GM23338 (cell line): ENCODE results near the gene NINJ2. TPM values are rescaled to one million over a fixed set of nuclear protein-coding genes. Genes with fewer than 3 reads are reported as not detected.

ENCODE experiments used
- ATAC-seq: fragments of 200-7000 bp; cut with Tn5 transposase; 3 replicates; pipeline ENCODE4 v1.9.1; 2020
- DNase-seq: peaks from one replicate; pipeline ENCODE4 v3.0.0-alpha.2; 2015; ENCODE audit warnings: low spot score
- H2AFZ ChIP-seq: fragments of 200-600 bp; sonication (generic); 2 replicates; pipeline ENCODE4 v1.8.0; 2016; ENCODE audit warnings: antibody characterized with exemption, mild to moderate bottlenecking, moderate library complexity
- H3F3A ChIP-seq: fragments of 200-600 bp; sonication (generic); replicated peaks from 2 replicates; pipeline ENCODE4 v1.8.0; 2017; ENCODE audit warnings: antibody characterized with exemption, mixed run types, low read depth
- H3K27ac ChIP-seq: fragments of 200-600 bp; sonication (generic); 2 replicates; pipeline ENCODE4 v1.6.1; 2016; ENCODE audit warnings: low read depth
- H3K27me3 ChIP-seq: fragments of 200-600 bp; sonication (generic); 2 replicates; pipeline ENCODE4 v1.8.0; 2016; ENCODE audit warnings: mild to moderate bottlenecking, mixed run types, moderate library complexity; ENCODE audit not compliant: insufficient read depth
- H3K36me3 ChIP-seq: fragments of 200-600 bp; sonication (generic); 2 replicates; pipeline ENCODE4 v1.8.0; 2016; ENCODE audit warnings: mild to moderate bottlenecking; ENCODE audit not compliant: insufficient read depth
- H3K4me1 ChIP-seq: fragments of 200-600 bp; sonication (generic); 2 replicates; pipeline ENCODE4 v1.8.0; 2016; ENCODE audit warnings: mild to moderate bottlenecking, moderate library complexity; ENCODE audit not compliant: insufficient read depth
- H3K4me2 ChIP-seq: fragments of 200-600 bp; sonication (generic); 2 replicates; pipeline ENCODE4 v1.7.1; 2017; ENCODE audit warnings: mixed run types
- H3K4me3 ChIP-seq: fragments of 200-600 bp; sonication (generic); 2 replicates; pipeline ENCODE4 v1.6.1; 2016; ENCODE audit warnings: mixed run types
- H3K79me2 ChIP-seq: fragments of 200-600 bp; sonication (generic); replicated peaks from 2 replicates; pipeline ENCODE4 v1.8.0; 2017; ENCODE audit warnings: mild to moderate bottlenecking; ENCODE audit not compliant: insufficient read depth
- H3K9me2 ChIP-seq: fragments of 200-600 bp; sonication (generic); 2 replicates; pipeline ENCODE4 v1.8.0; 2017; ENCODE audit not compliant: insufficient read depth
- H4K20me1 ChIP-seq: fragments of 200-600 bp; sonication (generic); replicated peaks from 2 replicates; pipeline ENCODE4 v1.8.0; 2017; ENCODE audit warnings: mild to moderate bottlenecking; ENCODE audit not compliant: insufficient read depth
- H3K27ac Mint-ChIP-seq: 2 replicates; pipeline ENCODE4 v1.8.0; 2020; ENCODE audit warnings: inconsistent platforms, mild to moderate bottlenecking, moderate library complexity, mixed read lengths
- H3K27me3 Mint-ChIP-seq: 3 replicates; pipeline ENCODE4 v1.8.0; 2022; ENCODE audit warnings: low read depth, mild to moderate bottlenecking, moderate library complexity, mixed read lengths, inconsistent platforms; ENCODE audit not compliant: insufficient read depth, poor library complexity
- H3K36me3 Mint-ChIP-seq: 3 replicates; pipeline ENCODE4 v1.8.0; 2021; ENCODE audit warnings: low read depth, mild to moderate bottlenecking, inconsistent platforms, moderate library complexity, mixed read lengths
- H3K4me1 Mint-ChIP-seq: 3 replicates; pipeline ENCODE4 v1.8.0; 2020; ENCODE audit warnings: mild to moderate bottlenecking, inconsistent platforms, mixed read lengths
- H3K4me3 Mint-ChIP-seq: 3 replicates; pipeline ENCODE4 v1.8.0; 2021; ENCODE audit warnings: moderate library complexity, mild to moderate bottlenecking, inconsistent platforms, mixed read lengths
- H3K9me3 Mint-ChIP-seq: 3 replicates; pipeline ENCODE4 v1.8.0; 2020; ENCODE audit warnings: moderate library complexity, mild to moderate bottlenecking, inconsistent platforms, mixed read lengths
- EZH2 ChIP-seq: fragments of 200-600 bp; sonication (generic); IDR thresholded peaks from one replicate; pipeline ENCODE4 v1.8.0; 2017; ENCODE audit warnings: antibody characterized with exemption, mild to moderate bottlenecking, low read depth; ENCODE audit not compliant: unreplicated experiment
- EZH2phosphoT487 ChIP-seq: fragments of 200-600 bp; sonication (generic); IDR thresholded peaks from one replicate; pipeline ENCODE4 v1.8.1; 2018; ENCODE audit warnings: antibody characterized with exemption; ENCODE audit not compliant: unreplicated experiment
- JUNB ChIP-seq: IDR thresholded peaks from one replicate; pipeline ENCODE4 v1.6.1; 2016; ENCODE audit warnings: antibody characterized with exemption; ENCODE audit not compliant: unreplicated experiment
- NANOG ChIP-seq: IDR thresholded peaks from 2 replicates; pipeline ENCODE4 v1.6.1; 2016; ENCODE audit warnings: antibody characterized with exemption, borderline replicate concordance
- POLR2AphosphoS5 ChIP-seq: IDR thresholded peaks from 2 replicates; pipeline ENCODE4 v1.6.1; 2016; ENCODE audit warnings: antibody characterized with exemption, low read depth
- ZNF114 ChIP-seq: fragments of 250-450 bp; sonication (Bioruptor Pico); IDR thresholded peaks from 2 replicates; pipeline ENCODE4 v1.5.0; 2020; ENCODE audit warnings: mild to moderate bottlenecking, moderate library complexity
- ZNF331 ChIP-seq: fragments of 250-450 bp; sonication (Bioruptor Pico); IDR thresholded peaks from 2 replicates; pipeline ENCODE4 v1.5.0; 2020; ENCODE audit warnings: low read depth, mild to moderate bottlenecking, moderate library complexity
- polyA plus RNA-seq: library from polyadenylated mRNA; unstranded; fragments of >200 nt; fragmentation: Nextera tagmentation; extraction: Ambion mirVana; gene quantifications from 2 replicates; pipeline ENCODE4 v1.2.1, GENCODE V29; 2016
- total RNA-seq: library from RNA; depleted of rRNA; stranded (reverse); fragments of >200 nt; shearing (Covaris generic); gene quantifications from 2 replicates; pipeline ENCODE4 v1.2.3, GENCODE V29; 2014
- TF ChIP-seq, protein P1 (sequence below), 2 experiments: fragments of 200-600 bp in 1 of 2; sonication (generic) in 1 of 2; conservative IDR thresholded peaks; 2 replicates each; pipeline versions ENCODE4 v1.5.1 to v1.6.1; 2016 to 2017; ENCODE audit warnings: antibody characterized with exemption in 2 of 2, low read depth in 2 of 2, mild to moderate bottlenecking in 2 of 2, moderate library complexity in 1 of 2
- TF ChIP-seq, protein P2 (sequence below): fragments of 250-450 bp; sonication (Bioruptor Pico); IDR thresholded peaks from 2 replicates; pipeline ENCODE4 v1.5.0; 2020; ENCODE audit warnings: mild to moderate bottlenecking, moderate library complexity
- TF ChIP-seq, protein P3 (sequence below): IDR thresholded peaks from one replicate; pipeline ENCODE4 v1.6.1; 2018; ENCODE audit warnings: antibody characterized with exemption; ENCODE audit not compliant: unreplicated experiment

NINJ2 gene
- total and polyA plus RNA-seq, 2 experiments from 2014 or later, result 0.94 to 2.6 TPM

DNA sequence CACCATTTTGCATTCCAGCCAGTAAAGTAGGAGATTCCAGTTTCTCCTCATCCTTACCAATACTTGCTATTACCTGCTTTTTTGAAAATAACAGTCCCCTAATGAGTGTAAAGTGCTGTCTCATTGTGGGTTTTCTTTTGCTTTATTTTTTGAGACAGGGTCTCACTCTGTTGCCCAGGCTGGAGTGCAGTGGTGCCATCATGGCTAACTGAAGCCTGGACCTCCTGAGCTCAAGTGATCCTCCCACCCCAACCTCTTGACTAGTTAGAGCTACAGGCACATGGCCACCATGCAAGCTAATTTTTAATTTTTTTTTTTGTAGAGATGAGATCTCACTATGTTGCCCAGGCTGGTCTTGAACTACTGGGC is 60.6 kb downstream of the NINJ2 start:
- no peak overlapping the region for H2AFZ ChIP-seq
- H3K27me3 Mint-ChIP-seq, result no peaks in the 10 kb centered on the region
- DNase-seq (no peak), ATAC-seq (no peak)
- TF ChIP-seq NANOG (no peak), EZH2 (no peak), ZNF331 (no peak), ZNF114 (CRISPR knock-in tag) (no peak), JUNB (no peak), POLR2AphosphoS5 (no peak), EZH2phosphoT487 (no peak)
- TF ChIP-seq, protein P1, sequence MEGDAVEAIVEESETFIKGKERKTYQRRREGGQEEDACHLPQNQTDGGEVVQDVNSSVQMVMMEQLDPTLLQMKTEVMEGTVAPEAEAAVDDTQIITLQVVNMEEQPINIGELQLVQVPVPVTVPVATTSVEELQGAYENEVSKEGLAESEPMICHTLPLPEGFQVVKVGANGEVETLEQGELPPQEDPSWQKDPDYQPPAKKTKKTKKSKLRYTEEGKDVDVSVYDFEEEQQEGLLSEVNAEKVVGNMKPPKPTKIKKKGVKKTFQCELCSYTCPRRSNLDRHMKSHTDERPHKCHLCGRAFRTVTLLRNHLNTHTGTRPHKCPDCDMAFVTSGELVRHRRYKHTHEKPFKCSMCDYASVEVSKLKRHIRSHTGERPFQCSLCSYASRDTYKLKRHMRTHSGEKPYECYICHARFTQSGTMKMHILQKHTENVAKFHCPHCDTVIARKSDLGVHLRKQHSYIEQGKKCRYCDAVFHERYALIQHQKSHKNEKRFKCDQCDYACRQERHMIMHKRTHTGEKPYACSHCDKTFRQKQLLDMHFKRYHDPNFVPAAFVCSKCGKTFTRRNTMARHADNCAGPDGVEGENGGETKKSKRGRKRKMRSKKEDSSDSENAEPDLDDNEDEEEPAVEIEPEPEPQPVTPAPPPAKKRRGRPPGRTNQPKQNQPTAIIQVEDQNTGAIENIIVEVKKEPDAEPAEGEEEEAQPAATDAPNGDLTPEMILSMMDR (conservative IDR thresholded peaks at IDR 0.05; ENCODE audit: low read depth in 2 of 2), result no peak
- TF ChIP-seq, protein P2, sequence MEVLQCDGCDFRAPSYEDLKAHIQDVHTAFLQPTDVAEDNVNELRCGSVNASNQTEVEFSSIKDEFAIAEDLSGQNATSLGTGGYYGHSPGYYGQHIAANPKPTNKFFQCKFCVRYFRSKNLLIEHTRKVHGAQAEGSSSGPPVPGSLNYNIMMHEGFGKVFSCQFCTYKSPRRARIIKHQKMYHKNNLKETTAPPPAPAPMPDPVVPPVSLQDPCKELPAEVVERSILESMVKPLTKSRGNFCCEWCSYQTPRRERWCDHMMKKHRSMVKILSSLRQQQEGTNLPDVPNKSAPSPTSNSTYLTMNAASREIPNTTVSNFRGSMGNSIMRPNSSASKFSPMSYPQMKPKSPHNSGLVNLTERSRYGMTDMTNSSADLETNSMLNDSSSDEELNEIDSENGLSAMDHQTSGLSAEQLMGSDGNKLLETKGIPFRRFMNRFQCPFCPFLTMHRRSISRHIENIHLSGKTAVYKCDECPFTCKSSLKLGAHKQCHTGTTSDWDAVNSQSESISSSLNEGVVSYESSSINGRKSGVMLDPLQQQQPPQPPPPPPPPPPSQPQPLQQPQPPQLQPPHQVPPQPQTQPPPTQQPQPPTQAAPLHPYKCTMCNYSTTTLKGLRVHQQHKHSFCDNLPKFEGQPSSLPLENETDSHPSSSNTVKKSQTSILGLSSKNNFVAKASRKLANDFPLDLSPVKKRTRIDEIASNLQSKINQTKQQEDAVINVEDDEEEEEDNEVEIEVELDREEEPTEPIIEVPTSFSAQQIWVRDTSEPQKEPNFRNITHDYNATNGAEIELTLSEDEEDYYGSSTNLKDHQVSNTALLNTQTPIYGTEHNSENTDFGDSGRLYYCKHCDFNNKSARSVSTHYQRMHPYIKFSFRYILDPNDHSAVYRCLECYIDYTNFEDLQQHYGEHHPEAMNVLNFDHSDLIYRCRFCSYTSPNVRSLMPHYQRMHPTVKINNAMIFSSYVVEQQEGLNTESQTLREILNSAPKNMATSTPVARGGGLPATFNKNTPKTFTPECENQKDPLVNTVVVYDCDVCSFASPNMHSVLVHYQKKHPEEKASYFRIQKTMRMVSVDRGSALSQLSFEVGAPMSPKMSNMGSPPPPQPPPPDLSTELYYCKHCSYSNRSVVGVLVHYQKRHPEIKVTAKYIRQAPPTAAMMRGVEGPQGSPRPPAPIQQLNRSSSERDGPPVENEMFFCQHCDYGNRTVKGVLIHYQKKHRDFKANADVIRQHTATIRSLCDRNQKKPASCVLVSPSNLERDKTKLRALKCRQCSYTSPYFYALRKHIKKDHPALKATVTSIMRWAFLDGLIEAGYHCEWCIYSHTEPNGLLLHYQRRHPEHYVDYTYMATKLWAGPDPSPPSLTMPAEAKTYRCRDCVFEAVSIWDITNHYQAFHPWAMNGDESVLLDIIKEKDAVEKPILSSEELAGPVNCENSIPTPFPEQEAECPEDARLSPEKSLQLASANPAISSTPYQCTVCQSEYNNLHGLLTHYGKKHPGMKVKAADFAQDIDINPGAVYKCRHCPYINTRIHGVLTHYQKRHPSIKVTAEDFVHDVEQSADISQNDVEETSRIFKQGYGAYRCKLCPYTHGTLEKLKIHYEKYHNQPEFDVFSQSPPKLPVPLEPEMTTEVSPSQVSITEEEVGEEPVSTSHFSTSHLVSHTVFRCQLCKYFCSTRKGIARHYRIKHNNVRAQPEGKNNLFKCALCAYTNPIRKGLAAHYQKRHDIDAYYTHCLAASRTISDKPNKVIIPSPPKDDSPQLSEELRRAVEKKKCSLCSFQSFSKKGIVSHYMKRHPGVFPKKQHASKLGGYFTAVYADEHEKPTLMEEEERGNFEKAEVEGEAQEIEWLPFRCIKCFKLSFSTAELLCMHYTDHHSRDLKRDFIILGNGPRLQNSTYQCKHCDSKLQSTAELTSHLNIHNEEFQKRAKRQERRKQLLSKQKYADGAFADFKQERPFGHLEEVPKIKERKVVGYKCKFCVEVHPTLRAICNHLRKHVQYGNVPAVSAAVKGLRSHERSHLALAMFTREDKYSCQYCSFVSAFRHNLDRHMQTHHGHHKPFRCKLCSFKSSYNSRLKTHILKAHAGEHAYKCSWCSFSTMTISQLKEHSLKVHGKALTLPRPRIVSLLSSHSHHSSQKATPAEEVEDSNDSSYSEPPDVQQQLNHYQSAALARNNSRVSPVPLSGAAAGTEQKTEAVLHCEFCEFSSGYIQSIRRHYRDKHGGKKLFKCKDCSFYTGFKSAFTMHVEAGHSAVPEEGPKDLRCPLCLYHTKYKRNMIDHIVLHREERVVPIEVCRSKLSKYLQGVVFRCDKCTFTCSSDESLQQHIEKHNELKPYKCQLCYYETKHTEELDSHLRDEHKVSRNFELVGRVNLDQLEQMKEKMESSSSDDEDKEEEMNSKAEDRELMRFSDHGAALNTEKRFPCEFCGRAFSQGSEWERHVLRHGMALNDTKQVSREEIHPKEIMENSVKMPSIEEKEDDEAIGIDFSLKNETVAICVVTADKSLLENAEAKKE (CRISPR knock-in tag), result no peak
- TF ChIP-seq, protein P3, sequence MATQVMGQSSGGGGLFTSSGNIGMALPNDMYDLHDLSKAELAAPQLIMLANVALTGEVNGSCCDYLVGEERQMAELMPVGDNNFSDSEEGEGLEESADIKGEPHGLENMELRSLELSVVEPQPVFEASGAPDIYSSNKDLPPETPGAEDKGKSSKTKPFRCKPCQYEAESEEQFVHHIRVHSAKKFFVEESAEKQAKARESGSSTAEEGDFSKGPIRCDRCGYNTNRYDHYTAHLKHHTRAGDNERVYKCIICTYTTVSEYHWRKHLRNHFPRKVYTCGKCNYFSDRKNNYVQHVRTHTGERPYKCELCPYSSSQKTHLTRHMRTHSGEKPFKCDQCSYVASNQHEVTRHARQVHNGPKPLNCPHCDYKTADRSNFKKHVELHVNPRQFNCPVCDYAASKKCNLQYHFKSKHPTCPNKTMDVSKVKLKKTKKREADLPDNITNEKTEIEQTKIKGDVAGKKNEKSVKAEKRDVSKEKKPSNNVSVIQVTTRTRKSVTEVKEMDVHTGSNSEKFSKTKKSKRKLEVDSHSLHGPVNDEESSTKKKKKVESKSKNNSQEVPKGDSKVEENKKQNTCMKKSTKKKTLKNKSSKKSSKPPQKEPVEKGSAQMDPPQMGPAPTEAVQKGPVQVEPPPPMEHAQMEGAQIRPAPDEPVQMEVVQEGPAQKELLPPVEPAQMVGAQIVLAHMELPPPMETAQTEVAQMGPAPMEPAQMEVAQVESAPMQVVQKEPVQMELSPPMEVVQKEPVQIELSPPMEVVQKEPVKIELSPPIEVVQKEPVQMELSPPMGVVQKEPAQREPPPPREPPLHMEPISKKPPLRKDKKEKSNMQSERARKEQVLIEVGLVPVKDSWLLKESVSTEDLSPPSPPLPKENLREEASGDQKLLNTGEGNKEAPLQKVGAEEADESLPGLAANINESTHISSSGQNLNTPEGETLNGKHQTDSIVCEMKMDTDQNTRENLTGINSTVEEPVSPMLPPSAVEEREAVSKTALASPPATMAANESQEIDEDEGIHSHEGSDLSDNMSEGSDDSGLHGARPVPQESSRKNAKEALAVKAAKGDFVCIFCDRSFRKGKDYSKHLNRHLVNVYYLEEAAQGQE, result no peak
- H4K20me1 ChIP-seq, result no peaks in the 10 kb centered on the region
- H3K4me1 ChIP-seq, result no peaks in the 10 kb centered on the region
- no peak overlapping the region for H3K4me3 Mint-ChIP-seq
- no peak overlapping the region for H3K4me3 ChIP-seq
- H3K27ac Mint-ChIP-seq, result no peak overlapping the region
- no peak overlapping the region for H3K27ac ChIP-seq
- peaks cover 12% of the 10 kb centered on the region for H3K4me1 Mint-ChIP-seq
- no peaks in the 10 kb centered on the region for H3K9me3 Mint-ChIP-seq
- no peaks in the 10 kb centered on the region for H3K36me3 Mint-ChIP-seq
- H3K9me2 ChIP-seq, result no peaks in the 10 kb centered on the region
- H3K36me3 ChIP-seq, result no peaks in the 10 kb centered on the region
- H3F3A ChIP-seq, result no peaks in the 10 kb centered on the region
- H3K79me2 ChIP-seq, result no peaks in the 10 kb centered on the region
- H3K27me3 ChIP-seq, result no peaks in the 10 kb centered on the region
- no peak overlapping the region for H3K4me2 ChIP-seq
